HL-60 (cell line): ENCODE results near the gene SNTB2.

Source experiments
- GABPA ChIP-seq: IDR thresholded peaks from 2 replicates; pipeline ENCODE4 v1.6.1; 2012; ENCODE audit warnings: low read depth
- POLR2AphosphoS5 ChIP-seq: IDR thresholded peaks from 2 replicates; pipeline ENCODE4 v1.6.1; 2012; ENCODE audit warnings: low read depth
- TF ChIP-seq, protein P1 (sequence below): IDR thresholded peaks from one replicate; pipeline ENCODE4 v1.5.1; 2011; ENCODE audit warnings: low read length, control low read depth, inconsistent platforms; ENCODE audit not compliant: insufficient read depth
- TF ChIP-seq, protein P2 (sequence below): IDR thresholded peaks from 2 replicates; pipeline ENCODE4 v1.6.1; 2012; ENCODE audit warnings: low read depth; ENCODE audit not compliant: insufficient replicate concordance

DNA sequence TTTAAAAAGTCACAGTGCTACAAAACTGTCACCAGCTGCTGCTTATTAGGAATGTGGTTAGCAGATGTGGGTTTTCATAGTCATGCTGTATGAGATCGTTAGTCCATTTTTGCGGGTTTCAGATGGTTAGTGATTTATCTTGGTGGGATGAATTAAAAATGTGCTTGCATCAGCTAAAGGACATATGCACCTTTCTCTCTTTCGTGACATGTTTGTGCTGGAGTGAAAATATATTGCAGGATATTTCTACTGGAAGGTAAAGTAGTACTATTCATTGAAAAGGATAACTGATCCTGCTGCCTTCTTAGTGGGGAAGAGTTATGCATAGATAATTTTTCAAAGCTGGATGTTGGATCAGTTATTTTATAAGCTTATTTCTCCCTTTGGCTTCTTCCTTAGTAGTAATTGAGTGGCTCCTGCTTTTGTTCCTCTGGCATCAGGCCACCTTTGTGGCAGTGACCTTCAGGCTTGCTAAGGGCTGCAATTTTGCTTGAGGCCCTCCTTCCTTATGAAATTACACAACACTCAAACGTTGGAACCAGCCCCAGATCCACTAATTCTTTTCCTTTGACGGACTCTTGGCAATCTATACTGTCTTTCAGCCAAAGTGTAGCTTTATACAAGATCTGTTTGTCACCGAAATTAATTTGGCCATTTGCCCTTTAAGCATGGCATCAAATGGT is 7.5 kb upstream of the SNTB2 start:
- TF ChIP-seq, protein P1, sequence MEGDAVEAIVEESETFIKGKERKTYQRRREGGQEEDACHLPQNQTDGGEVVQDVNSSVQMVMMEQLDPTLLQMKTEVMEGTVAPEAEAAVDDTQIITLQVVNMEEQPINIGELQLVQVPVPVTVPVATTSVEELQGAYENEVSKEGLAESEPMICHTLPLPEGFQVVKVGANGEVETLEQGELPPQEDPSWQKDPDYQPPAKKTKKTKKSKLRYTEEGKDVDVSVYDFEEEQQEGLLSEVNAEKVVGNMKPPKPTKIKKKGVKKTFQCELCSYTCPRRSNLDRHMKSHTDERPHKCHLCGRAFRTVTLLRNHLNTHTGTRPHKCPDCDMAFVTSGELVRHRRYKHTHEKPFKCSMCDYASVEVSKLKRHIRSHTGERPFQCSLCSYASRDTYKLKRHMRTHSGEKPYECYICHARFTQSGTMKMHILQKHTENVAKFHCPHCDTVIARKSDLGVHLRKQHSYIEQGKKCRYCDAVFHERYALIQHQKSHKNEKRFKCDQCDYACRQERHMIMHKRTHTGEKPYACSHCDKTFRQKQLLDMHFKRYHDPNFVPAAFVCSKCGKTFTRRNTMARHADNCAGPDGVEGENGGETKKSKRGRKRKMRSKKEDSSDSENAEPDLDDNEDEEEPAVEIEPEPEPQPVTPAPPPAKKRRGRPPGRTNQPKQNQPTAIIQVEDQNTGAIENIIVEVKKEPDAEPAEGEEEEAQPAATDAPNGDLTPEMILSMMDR: no peak
- TF ChIP-seq POLR2AphosphoS5 (no peak), GABPA (no peak)
- TF ChIP-seq, protein P2, sequence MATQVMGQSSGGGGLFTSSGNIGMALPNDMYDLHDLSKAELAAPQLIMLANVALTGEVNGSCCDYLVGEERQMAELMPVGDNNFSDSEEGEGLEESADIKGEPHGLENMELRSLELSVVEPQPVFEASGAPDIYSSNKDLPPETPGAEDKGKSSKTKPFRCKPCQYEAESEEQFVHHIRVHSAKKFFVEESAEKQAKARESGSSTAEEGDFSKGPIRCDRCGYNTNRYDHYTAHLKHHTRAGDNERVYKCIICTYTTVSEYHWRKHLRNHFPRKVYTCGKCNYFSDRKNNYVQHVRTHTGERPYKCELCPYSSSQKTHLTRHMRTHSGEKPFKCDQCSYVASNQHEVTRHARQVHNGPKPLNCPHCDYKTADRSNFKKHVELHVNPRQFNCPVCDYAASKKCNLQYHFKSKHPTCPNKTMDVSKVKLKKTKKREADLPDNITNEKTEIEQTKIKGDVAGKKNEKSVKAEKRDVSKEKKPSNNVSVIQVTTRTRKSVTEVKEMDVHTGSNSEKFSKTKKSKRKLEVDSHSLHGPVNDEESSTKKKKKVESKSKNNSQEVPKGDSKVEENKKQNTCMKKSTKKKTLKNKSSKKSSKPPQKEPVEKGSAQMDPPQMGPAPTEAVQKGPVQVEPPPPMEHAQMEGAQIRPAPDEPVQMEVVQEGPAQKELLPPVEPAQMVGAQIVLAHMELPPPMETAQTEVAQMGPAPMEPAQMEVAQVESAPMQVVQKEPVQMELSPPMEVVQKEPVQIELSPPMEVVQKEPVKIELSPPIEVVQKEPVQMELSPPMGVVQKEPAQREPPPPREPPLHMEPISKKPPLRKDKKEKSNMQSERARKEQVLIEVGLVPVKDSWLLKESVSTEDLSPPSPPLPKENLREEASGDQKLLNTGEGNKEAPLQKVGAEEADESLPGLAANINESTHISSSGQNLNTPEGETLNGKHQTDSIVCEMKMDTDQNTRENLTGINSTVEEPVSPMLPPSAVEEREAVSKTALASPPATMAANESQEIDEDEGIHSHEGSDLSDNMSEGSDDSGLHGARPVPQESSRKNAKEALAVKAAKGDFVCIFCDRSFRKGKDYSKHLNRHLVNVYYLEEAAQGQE: no peak
